Nucleus accumbens (tissue), 56 donors: ENCODE data around the gene GRM1.

Source experiments
- DNase-seq, 56 donors: peaks; one replicate each; lab custom pipeline; 2025; lab: John Stamatoyannopoulos, UW

GRM1 gene

DNA sequence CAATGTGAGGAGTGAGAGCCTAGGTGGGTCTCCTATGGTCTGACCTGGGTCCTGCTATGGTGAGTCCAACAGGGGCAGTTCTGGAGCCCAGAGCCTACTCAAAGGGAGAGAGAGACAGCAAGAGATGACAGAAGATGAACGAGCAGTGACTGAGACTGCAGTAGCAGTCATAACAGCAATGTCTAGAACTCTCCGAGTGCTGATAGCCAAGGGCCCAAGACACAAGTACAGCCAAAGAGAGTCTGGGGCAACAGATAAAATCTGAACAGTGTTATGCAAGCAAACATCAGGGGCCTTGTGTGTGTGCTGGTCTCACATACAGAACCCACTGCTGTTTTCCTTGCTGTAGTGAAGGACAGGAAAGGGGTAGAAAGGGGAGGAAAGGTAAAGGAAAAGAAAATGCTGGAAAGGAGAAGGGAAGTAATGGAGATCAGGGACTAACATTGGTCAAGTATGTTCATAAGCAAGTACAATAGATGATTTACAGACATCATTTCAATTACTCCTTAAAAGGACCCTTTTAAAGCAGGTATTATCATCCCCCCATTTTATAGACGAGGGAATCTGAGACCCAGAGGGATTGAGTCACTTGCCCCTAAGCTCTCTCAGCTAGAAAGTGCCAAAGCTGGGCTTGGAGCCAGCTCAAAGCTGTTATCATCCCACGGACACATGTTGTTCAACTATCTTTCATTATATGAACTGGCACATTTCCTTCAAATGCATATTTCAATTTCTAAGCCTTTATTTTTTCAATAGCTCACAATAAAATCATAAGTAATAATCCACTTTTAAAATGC, 332.5 kb downstream of the GRM1 start:
- DNase-seq, result no peak

DNA sequence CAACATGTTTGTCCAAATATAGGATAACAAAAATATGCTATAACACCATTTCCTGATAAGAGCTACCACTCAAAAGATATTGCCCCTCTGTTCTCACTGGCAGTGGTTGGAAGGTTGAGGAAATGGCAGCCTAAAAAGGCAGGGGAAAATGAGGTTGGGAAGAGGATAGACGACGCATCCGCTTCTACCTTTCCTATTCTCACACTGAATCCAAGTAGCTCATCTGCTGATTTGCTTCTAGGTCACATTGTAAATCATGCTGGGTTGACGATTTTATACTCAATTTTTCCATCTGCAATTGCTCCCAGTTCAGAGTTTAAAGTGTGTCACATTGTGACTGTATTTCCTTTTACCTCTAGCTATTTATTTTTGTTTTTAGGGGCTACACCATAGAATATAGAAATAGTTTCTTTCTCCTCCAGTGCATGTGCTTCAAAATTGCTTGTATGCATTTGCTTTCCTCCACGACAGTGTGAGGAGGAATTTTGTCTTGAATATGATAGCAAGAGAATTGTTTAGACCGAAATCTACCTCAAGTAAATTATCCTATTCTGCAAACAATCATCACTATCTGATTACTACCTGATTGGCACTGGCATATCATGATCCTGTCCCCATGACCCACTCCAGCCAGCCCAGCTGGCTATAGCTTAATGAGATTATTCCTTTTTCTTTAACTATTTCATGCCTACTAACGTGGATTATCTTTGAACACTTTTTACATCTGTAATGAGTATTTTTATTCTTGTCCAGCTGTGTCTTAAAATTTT, 335.2 kb downstream of the GRM1 start:
- DNase-seq, result no peak

DNA sequence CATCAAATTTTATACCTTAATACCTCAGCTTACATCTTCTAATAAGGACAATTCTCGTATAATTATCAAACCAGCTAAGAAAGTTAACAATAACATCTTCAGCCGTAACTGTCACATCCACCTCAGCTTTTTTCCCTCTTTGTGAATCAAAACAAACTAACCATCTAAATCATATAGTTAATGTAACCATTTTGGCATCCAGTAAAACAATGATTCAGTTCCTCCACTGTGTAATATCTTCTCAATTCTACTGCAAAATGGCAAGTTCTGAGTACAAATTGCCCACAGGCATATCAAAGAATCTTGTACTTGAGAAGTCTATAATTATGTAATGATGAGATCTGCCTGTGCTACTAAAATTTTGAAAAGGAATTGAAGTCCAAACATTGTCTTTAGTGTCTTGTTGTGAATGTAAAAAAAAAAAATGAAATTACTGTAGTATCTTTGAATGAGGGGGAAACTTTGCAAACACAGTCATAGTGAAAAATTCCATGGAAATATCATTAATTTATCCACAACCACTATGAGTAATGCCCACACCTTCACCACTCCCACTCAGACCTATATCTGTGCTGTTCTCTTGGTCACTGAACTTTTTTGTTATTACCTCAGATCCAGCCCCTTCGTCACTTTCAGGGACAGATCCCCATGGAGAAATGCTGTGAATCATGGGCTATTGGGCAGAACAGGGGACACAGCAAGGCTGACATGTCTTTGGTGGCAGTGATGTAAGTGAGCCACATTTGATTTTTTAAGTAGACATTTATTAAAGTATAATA, 336.1 kb downstream of the GRM1 start:
- DNase-seq, result no peak

DNA sequence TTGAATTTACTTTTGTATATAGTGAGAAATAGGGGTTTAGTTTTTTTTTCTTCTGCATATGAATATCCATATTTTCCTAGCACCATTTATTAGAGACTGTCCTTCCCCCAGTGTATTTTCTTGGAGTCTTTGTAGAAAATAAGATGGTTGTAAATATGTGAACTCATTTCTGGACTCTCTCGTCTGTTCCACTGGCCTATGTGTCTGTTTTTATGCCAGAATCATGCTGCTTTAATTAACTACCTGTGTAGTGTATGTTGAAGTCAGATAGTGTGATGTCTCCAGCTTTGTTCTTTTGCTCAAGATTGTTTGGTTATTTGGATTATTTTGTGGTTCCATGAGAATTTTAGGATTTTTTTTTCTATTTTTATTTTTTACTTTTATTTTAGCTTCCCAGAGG, 338.2 kb downstream of the GRM1 start:
- DNase-seq, result no peak

DNA sequence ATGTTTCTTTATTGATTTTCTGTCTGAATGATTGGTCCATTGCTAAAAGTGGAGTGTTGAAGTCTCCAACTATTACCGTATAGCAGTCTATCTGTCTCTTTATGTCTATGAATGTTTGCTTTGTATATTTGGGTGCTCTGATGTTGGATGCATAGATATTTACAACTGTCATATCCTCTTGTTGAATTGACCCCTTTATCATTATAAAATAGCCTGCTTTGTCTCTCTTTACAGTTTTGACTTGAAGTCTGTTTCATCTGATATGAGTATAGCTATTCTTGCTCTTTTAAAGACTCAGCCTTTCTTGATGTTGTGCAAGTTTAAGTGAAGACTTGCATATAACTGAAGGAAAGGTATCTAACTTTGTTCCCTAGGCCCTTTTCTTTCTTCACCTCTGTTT, 341.0 kb downstream of the GRM1 start:
- no peak for DNase-seq

DNA sequence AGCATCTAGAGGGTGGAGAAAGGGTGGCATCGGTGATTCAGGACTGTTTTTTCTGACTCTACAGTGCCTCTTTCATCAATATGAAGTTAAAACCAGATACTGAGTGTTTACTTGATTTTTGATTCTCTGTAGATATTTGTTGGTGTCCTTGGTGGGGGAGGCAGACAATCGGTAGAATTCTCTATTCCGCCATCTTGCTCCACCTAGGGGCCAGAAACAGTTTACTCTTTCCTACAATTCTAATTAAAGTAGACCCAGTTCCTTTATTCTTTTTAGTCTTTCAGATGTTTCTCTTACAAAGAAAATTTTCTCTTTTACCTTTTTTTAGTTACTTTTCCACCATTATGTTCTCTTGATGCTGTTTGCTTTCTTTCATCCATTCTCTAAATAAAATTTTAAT, 352.6 kb downstream of the GRM1 start:
- no peak for DNase-seq

DNA sequence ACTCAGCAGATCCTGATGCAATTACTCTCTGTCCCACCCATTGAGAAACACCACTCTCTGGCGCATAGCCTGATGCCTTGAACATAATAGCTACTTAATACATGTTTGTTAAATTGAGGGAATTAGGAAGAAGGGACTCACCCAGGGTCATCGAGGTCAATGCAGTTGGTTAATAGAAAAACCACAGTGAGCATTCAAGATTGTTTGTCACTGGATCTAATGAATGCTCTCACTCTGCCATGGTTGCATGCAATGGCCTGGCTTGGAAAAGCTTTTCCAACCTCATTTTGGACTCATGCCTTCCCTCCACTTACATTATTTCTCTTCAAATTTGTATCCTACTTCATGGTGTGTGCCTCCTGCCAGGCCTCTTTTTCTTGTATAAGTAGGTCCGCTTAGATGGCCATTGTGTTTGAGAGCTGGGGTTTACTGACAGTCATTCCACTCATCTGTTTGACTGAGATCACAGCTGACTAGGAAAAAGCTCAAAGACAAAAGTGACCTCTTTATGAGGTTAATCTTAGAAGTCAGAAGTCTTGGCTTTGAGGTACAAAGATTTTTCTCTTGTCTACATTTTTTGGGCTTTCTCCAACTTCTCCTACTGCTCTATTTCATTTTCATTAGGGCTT, 360.0 kb downstream of the GRM1 start:
- DNase-seq, result no peak

DNA sequence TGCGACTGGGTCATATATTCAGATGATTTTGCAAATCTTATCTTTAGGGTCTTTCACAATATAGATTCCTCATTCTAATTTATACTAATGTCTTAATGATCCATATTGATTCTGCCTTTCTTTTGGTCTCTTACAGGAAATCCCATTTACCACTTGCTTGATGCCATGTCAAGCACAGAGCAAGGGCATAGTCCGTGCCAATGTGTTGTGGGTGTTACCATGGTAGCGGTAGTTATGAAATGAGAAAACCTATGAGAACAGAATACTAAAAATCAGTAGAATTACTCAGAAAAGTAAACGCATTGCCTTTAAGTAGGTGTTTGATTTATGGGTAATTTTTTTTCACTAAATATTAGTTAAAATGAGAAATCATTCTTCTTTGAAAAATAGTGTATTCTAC, 360.9 kb downstream of the GRM1 start:
- DNase-seq, result peak in 4 of 56 donors; percentile 0 to 21 (median 6)

DNA sequence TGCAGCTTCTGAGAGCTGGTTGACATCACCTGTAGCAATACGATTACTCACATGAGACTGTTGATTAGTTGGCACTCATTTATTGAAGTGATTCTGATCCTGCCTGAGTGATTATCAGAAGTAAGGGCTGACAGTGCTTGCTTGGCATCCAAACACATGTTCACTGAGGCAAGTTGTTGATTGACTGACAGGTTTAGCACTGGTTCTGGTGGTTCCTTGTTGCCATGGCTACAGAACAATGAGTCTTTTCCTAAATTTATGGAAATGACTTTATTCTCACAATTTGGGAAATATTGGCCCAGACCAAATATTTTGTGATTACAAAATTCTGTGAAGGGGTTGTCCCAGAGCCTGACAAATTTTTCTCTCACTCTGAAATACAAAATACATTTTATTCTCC, 368.8 kb downstream of the GRM1 start:
- DNase-seq, result no peak

DNA sequence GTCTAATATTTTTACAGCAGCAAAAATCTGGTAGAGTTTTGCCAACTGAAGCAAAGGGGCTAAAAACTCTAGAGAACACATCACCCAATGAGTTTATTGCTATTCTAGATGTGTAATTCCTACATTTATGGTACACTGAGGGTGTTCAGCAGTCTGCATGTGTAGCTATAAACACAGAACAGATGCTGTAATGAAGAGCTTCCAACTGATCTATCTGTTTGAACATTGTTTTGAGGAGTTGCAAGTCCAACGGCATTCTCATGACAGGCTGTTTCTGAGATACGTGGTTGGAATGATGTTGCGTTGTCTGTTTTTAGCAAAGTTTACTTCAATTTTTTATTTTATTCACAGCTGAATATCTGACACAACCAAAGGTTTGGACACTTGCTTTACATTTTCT, 373.6 kb downstream of the GRM1 start:
- DNase-seq, result no peak

DNA sequence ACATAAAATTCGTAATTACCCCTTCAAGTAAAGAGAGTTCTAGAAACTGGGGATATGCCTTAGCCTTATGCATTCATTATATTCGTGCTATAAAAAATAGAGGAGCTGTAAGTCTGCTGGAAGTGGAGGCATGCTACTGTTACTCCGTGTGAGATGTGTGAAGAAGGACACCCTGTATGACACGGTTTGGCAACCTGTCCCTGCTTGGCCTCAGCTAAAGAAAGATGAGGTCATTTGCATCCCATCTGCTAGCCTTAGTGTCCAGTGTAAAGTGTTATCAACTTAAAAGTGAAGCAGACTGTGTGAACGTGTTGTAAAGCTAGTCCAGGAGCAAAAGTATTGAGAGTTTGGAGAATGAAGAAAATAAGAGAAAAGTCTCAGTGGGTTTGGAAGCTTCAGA, 379.7 kb downstream of the GRM1 start:
- DNase-seq, result no peak

DNA sequence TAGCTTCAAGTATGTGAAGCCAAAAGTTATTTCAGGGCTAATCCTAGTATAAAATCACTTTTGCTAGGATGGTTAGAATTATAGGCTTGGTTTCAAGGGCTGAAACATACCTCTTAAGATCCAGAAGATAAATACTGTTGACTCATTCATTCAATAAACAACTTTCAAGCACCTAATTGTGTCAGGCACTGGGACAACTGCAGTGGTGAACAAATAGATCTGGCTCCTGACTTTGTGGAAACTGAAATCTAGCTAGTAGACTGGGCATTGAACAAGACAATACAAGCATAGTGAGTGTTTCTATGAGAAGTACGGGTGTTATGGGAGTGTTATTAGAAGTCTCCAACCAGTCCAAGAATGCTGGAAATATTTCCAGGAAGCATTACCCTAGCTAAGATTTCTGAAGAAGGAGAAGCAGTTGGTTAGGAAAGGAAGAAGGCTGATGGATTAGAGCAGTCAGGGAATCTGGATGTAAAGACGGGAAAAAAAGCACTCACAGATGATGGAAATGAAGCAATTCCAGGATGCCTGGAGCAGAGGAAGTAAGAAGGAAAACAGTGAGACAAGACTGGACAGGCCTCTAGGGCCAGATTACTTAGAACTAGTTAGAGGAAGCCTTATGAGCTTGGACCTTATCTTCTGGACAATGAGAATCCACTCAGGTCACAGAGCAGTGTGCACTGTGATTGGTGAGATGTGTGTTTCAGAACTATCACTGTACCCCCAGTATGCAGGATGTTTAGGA, 382.2 kb downstream of the GRM1 start:
- no peak for DNase-seq

DNA sequence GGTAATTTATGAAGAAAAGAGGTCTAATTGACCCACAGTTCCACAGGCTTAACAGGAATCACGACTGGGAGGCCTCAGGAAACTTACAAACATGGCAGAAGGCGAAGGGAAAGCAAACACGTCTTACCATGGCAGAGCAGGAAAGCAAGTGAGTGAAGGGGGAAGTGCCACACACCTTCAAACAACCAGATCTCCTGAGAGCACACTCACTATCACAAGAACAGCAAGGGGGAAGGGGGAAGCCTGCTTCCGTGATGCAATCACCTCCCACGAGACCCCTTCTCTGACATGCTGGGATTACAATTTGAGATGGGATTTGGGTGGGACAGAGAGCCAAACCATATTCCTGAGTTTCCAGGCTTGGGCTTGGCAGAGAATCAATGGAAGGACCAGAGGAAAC, 390.7 kb downstream of the GRM1 start:
- DNase-seq, result no peak

DNA sequence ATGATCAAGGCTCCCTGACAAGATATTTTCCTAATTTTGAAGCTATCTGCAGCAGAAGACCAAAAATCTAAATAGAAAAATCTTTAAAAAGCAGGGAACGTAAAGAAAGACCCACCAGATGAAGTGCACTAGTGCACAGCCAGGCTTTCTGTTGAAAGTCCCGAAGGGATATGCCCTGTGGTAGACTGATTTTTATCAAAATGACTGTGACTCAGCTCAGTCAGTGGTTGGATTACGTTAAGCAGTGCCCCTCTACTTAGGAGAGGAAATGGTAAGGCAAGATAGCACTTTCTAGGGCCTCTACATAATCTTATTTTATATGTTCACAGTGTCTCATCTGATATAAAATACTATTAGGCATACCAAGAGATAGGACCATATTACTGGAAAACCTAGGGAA, 391.4 kb downstream of the GRM1 start:
- DNase-seq, result no peak

DNA sequence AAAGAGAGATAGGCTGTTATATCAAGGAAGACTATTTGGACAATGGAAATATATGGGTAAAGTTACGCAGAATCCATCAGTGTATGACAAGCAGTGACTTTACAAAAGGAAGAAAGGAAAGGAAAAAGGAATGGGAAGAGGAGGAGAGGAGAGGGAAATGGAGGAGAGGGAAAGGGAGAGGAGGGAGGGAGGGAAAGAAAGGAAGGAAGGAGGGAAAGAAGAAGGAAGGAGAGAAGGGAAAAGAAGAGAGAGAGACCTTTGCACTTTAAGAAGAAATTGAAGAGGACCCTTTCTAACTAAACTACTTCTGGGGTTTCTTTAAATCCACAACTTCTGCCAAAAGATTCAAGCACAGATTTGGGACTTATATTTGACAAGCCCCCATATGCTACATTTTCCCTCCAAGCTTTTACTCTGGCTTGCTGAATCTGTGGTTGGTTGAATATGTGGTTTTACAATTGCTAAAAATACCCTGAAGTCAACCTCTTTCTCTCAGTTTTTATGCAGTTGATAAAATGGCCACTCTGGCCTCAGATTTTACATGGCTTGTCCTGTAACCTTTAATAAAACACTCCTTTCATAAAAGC, 394.0 kb downstream of the GRM1 start:
- no peak for DNase-seq

DNA sequence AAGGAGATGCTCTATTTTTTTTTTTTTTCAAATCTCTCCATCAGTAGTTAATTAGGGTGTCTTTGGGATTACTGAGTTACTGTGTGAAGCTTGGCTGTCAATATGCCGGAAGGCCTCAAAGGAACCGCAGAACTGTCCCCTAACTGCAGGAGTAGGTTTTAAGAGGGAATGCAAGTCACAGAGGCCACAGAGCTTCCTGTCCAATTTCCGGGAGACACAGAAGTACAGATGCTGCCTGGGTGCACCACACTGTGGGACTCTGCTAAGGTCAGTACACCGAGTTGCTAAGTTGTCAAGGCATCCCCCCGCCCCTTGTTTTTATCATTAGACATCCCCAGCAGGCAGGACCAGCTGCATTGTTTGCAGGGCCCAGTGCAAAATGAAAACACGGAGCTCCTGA, 394.6 kb downstream of the GRM1 start:
- no peak for DNase-seq

DNA sequence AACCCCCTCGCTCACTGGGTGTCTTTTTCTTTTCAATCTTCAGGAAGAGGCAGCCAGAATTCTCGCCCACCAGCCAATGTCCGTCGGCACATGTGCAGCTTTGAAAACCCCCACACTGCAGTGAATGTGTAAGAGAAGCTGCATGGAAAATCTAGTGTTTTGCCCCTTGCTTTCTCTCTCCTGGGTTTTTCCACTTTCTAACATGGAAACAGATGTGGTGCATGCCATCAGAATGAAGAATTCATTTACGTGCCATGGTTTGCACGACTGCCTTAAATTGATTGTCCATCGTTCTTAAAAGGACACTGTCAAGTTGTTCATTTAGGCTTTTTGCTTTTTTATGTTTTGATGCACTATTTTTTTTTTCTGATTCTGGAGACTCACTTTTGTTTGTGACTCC, 397.7 kb downstream of the GRM1 start:
- no peak for DNase-seq

DNA sequence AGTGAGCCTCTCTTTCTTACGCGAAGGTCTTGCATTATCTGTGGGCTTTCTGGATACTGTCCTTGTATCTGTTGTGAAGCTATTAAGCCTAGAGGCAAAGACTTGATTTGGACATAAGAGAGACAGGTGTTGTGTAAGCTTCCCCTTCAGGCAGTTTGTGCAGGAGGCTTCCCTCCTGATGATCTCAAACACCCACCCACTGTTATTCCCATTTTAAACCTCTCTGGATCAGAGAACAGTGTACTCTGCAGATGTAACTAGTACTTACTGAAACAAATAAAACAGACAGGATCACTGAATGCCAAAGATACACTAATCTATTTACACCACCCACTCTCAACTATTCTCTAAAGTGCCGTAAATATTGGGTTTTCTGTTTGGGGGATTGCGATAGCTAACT, 401.0 kb downstream of the GRM1 start:
- no peak for DNase-seq

DNA sequence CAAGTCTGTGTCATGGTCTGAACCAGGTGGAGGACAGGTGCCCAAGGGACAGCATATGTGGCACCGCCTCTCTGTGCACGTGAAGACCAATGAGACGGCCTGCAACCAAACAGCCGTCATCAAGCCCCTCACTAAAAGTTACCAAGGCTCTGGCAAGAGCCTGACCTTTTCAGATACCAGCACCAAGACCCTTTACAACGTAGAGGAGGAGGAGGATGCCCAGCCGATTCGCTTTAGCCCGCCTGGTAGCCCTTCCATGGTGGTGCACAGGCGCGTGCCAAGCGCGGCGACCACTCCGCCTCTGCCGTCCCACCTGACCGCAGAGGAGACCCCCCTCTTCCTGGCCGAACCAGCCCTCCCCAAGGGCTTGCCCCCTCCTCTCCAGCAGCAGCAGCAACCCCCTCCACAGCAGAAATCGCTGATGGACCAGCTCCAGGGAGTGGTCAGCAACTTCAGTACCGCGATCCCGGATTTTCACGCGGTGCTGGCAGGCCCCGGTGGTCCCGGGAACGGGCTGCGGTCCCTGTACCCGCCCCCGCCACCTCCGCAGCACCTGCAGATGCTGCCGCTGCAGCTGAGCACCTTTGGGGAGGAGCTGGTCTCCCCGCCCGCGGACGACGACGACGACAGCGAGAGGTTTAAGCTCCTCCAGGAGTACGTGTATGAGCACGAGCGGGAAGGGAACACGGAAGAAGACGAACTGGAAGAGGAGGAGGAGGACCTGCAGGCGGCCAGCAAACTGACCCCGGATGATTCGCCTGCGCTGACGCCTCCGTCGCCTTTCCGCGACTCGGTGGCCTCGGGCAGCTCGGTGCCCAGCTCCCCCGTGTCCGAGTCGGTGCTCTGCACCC, 405.2 kb downstream of the GRM1 start:
- DNase-seq, result peak in 11 of 56 donors; percentile 1 to 46 (median 12)
